GM12891 (cell line): ENCODE data around the gene KIAA1614.

ENCODE experiments used
- POLR2A ChIP-seq: IDR thresholded peaks from 2 replicates; pipeline ENCODE4 v1.6.1; 2011; ENCODE audit warnings: low read depth, low read length, control low read depth
- POLR2AphosphoS5 ChIP-seq: IDR thresholded peaks from 2 replicates; pipeline ENCODE4 v1.6.1; 2011; ENCODE audit warnings: low read depth, low read length, control low read depth

DNA sequence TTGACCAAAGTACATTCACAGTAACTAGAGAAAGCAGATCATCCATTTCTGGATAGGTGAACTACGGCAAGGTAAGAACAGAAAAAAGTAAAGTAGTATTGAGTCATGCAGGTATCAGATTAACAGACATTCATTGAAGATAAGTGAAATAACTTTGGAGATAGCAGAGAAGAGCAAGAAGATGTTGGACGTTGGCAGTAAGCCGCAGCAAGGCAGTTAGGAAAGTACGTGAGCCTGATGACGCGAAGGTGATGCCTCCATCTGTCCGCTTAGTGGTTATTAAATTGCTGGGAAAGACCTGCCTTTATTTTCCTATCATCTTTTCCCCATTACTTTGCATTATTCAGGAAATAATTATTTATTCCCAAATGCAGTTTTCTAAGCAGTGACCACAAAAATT, 24.9 kb upstream of the KIAA1614 start:
- no peak for TF ChIP-seq POLR2A
- no peak for TF ChIP-seq POLR2AphosphoS5
